ENCODE results near the gene HNRNPDL.
A peak's percentile ranks its signal among the peaks of the same experiment; 100 is the strongest.

Gene HNRNPDL

DNA sequence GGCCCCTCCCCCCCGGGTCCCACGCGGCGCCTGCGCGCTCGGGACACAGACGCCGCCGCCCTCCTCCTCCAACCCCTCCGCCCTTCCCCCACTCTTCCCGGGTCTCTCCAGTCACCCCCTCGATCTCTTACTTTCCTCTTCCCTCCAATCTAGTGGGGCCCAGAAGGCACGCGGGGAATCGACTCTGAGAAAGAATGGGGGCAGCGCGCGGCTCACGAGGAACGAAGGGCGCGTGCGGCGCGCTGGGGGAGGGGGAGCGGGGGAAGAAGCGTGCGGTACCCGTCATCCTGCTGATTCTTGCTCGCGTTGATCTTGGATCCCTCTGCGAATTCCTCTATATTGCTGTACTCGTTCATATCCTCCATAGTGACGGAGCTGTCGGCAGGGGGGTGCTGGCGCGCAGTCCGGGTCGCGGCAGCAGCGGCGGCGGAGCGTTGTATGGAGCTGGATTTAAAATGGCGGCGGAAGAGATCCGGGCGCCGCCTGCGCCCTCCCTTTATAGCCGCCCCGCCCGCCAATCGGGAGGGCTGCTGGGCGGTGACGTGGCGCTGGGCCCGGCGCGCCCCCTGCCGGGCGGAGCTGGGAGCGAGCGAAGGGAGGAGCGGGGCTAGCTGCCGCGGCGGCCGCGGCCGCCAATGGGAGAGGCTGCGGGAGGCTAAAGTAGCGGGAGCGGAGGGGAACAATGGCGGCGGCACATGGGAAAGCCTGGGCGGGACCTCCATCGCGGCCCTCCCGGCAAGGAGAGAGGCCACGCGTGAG, 1.1 kb downstream of the HNRNPDL start:
- TF ChIP-seq, protein P1, sequence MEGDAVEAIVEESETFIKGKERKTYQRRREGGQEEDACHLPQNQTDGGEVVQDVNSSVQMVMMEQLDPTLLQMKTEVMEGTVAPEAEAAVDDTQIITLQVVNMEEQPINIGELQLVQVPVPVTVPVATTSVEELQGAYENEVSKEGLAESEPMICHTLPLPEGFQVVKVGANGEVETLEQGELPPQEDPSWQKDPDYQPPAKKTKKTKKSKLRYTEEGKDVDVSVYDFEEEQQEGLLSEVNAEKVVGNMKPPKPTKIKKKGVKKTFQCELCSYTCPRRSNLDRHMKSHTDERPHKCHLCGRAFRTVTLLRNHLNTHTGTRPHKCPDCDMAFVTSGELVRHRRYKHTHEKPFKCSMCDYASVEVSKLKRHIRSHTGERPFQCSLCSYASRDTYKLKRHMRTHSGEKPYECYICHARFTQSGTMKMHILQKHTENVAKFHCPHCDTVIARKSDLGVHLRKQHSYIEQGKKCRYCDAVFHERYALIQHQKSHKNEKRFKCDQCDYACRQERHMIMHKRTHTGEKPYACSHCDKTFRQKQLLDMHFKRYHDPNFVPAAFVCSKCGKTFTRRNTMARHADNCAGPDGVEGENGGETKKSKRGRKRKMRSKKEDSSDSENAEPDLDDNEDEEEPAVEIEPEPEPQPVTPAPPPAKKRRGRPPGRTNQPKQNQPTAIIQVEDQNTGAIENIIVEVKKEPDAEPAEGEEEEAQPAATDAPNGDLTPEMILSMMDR (conservative IDR thresholded peaks at IDR 0.05; ENCODE audit: low read depth) = peak; percentile 96
- ChIA-PET POLR2A (ENCODE audit: low non-redundant PET) (interaction anchor here (0.6 to 1.5 kb wide), 5 partner anchors 8 to 62 kb away, joined by 3 to 6 read pairs (median 4); partner anchors contain the start of gene HNRNPD), CTCF (interaction anchor here (1.1 to 2.2 kb wide), 3 partner anchors 10 to 55 kb away, joined by 3 to 9 read pairs (median 6); partner anchors contain the start of gene HNRNPD)
- H3K27ac ChIP-seq = peak overlapping the region; percentile 95
- peak; percentile 92 for DNase-seq (ENCODE audit: low spot score)

DNA sequence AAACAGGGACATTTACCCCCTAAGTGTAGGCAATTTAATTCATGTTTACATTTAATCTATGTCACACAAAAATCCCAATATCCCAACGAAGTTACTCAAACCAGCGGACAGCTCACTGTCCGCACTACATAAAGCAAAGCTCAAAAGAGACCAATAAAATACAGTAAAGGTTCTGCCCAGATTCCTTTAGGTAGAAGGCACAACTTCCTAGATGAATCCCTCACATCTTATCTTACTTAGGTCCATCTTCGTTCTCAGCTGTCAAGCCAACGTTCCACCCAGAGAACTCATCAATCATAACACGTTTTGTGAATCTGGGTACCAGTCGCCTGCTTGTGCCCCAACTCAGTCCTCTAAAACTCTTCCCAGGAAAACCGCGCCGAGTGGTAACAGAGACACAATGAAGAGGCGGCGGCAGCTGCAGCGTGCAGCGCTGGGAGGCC, 1.7 kb downstream of the HNRNPDL start:
- ChIA-PET POLR2A (ENCODE audit: low non-redundant PET) (interaction anchor here (1.0 to 1.5 kb wide), 4 partner anchors 9 to 56 kb away, joined by 3 to 6 read pairs (median 4); no protein-coding TSS in a partner anchor), CTCF (interaction anchor here (0.6 to 2.2 kb wide), 4 partner anchors 9 to 54 kb away, joined by 3 to 9 read pairs (median 5); partner anchors contain the start of gene HNRNPD)
- TF ChIP-seq, protein P1 (conservative IDR thresholded peaks at IDR 0.05; ENCODE audit: low read depth) = no peak
- DNase-seq (ENCODE audit: low spot score) = no peak
- H3K27ac ChIP-seq = peak overlapping the region; percentile 95

DNA sequence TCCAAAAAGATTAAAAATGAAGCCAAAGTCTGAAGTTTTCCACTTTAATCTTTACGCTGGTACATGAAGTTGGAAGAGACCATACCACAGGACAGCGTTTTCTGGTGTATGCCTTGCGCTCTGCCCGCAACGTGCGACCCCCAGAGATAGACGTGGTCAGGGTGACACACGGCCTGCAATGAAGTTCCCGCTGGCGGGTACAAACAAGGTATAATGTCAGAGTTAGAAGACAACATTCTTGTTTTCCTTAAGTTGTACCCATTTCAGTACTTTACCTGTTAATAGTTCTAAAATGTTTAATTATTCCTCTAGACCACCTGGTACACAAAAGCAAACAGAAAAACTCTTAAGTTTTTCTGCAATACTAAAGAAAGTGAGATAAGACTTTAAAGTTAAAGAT, 4.8 kb downstream of the HNRNPDL start:
- CTCF ChIA-PET = no interaction called here
- DNase-seq (ENCODE audit: low spot score) = no peak
- no peak overlapping the region for H3K27ac ChIP-seq
- TF ChIP-seq, protein P1 (conservative IDR thresholded peaks at IDR 0.05; ENCODE audit: low read depth) = no peak
- POLR2A ChIA-PET (ENCODE audit: low non-redundant PET) = no interaction called here

DNA sequence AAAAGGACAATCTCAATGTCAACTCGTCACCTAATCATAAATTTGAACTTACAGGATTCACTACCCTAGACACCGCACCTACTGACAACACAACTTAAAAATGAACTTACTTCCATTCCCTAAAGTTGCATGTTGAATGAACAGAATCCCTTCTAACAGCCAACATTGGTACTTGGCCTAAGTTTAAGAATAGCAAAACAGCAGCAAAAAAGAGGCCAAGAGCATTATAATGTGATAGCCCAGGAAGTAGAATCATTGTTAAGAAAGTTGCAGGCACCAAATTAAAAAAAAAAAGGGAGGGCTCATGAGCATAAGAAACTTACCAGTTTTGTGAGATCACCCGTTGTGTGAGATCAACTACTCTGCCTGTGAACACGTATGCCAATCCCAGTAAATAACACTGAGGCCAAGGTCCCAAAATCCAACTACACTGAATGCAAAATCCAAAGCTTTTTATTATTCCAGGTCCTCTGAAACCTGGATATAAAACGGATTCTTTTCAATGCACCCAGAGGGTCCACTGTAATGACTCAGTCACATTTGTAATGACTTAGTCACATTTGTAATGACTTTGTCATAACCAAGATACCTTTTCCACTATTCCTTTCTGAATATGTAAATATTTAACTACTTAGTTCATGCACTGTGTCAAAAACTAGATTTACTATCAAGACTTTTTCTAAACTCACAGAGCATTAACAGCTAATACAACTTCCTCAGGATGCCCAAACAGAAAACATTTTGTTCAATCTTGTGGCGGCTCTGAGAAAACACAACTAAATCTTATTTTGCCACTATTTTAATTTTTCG, 6.8 kb downstream of the HNRNPDL start:
- POLR2A ChIA-PET (ENCODE audit: low non-redundant PET) = no interaction called here
- CTCF ChIA-PET = no interaction called here
- DNase-seq (ENCODE audit: low spot score) = peak; percentile 23
- TF ChIP-seq, protein P1 (conservative IDR thresholded peaks at IDR 0.05; ENCODE audit: low read depth) = no peak
- H3K27ac ChIP-seq = no peak overlapping the region

DNA sequence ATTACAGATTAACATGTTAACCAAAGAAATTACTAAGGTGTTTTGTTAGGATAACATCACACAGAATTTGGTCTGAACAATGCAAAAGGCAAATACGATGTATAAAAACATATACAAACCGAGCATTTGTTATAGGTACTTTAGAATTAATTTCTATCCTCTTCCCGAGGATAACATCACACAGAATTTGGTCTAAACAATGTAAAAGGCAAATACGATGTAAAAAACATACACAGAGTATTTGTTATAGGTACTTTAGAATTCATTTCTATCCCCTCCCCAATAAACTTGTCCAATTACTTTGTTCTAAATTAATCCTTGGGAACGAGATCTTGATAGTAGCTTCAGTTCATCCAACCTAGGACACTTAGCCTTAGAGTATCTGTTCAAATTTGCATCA, 7.6 kb downstream of the HNRNPDL start:
- CTCF ChIA-PET = no interaction called here
- H3K27ac ChIP-seq = no peak overlapping the region
- TF ChIP-seq, protein P1 (conservative IDR thresholded peaks at IDR 0.05; ENCODE audit: low read depth) = no peak
- POLR2A ChIA-PET (ENCODE audit: low non-redundant PET) = interaction anchor here (0.6 kb wide), 1 partner anchor 49 kb away, joined by 4 read pairs; the partner anchor contains the start of gene HNRNPD
- no peak for DNase-seq (ENCODE audit: low spot score)

Measured in RWPE1 (cell line).